ENCODE results near the gene SPHK1. TPM values are rescaled to one million over a fixed set of nuclear protein-coding genes. Genes with fewer than 3 reads are reported as not detected.

The SPHK1 gene
- total RNA-seq, 4 donors from 2014 or later, result 17.0 to 37.0 (median 22.8) TPM

DNA sequence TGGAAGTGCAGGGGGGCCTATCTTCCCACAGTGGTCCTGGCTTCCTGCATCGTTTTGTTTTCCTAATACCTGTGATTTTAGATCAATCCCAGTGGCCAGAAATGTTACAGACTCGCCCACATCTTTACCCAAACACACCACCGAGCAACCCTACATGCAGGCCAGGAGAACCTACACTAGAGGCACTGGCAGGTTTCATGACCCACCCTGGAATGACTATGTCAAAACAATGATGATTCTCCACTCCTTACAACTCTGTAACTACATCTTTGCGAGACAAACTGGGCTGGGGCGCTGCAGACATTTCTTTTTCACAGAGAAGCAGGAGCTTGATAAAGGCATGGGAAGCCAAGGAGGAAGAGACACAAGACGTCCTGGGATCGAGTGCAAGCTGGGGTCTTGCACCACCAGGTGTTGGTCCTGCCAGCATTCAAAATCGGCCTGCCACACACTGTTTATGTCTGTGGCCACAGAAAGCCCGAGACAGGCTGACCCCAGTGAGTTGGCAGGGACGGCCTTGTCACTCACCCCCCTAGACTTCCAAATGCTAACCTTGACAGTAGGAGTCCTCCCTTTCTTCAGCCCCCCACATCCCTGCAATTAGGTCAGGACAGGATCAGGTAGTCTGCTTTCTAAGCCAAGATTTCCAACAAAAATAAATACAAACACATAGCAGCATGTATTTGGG, 36.1 kb downstream of the SPHK1 start:
- no peaks in the 10 kb centered on the region for H3K27me3 ChIP-seq
- intact Hi-C loops (cut with DNase I), result no loop called here
- TF ChIP-seq POLR2A (IDR thresholded peaks at IDR 0.05), result no peak
- TF ChIP-seq, protein P1, sequence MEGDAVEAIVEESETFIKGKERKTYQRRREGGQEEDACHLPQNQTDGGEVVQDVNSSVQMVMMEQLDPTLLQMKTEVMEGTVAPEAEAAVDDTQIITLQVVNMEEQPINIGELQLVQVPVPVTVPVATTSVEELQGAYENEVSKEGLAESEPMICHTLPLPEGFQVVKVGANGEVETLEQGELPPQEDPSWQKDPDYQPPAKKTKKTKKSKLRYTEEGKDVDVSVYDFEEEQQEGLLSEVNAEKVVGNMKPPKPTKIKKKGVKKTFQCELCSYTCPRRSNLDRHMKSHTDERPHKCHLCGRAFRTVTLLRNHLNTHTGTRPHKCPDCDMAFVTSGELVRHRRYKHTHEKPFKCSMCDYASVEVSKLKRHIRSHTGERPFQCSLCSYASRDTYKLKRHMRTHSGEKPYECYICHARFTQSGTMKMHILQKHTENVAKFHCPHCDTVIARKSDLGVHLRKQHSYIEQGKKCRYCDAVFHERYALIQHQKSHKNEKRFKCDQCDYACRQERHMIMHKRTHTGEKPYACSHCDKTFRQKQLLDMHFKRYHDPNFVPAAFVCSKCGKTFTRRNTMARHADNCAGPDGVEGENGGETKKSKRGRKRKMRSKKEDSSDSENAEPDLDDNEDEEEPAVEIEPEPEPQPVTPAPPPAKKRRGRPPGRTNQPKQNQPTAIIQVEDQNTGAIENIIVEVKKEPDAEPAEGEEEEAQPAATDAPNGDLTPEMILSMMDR (IDR thresholded peaks at IDR 0.05), result no peak
- WGBS, 2 donors, result 63 to 81% methylated on average over 7 to 10 of the region's 10 CpGs
- no peak for DNase-seq
- H3K9me3 ChIP-seq, result no peaks in the 10 kb centered on the region
- no peak overlapping the region for H3K27ac ChIP-seq
- no peak overlapping the region for H3K4me3 ChIP-seq
- H3K4me1 ChIP-seq, result peaks cover 0 to 21% (median 0%) of the 10 kb centered on the region in 3 donors
- peaks cover 0 to 20% (median 0%) of the 10 kb centered on the region in 3 donors for H3K36me3 ChIP-seq

DNA sequence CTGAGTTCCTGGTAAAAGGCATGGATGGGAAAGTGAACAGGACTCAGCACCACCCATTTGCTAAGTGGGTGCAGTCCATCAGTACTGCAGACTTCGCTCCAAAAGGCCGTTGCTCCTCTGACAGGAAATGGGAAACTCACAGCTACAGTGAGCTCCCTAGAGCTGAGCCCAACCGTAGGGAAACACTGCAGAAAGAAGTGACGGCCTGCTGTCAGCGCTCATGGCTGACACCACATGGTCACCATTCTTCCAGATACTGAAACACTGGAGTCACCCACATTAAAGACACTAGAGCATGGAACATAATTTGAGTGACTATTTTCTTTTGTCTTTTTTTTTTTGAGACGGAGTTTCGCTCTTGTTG, 36.6 kb downstream of the SPHK1 start:
- 59 to 67% methylated on average over 6 to 7 of the region's 7 CpGs for WGBS, 2 donors
- Histone ChIP-seq H3K4me3 (no peak overlapping the region), H3K27ac (no peak overlapping the region), H3K27me3 (no peaks in the 10 kb centered on the region), H3K9me3 (no peaks in the 10 kb centered on the region), H3K36me3 (peaks cover 0 to 20% (median 0%) of the 10 kb centered on the region in 3 donors), H3K4me1 (peaks cover 0 to 21% (median 0%) of the 10 kb centered on the region in 3 donors)
- TF ChIP-seq POLR2A (IDR thresholded peaks at IDR 0.05), result no peak
- TF ChIP-seq, protein P1 (IDR thresholded peaks at IDR 0.05), result no peak
- DNase-seq, result no peak
- intact Hi-C loops (cut with DNase I), result no loop called here

DNA sequence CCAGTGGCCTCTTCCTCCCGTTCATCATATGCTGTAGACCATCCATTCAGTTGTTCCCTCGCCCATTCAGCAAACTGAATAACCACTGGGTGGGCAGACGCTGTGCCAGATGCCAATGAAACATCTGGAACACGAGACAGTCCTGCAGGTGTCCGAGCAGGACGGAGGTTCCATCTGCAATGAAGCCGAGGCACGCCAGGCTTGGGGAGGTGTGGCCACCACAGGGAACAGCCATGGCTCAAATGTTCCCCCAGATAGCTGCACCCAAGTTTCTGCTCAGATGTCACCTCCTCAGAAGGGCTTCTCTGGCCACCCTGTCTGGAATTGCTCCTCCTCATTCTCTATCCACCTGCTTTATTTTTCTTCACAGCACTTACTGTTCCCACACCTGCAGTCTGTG, 38.0 kb downstream of the SPHK1 start:
- no peak for DNase-seq
- no peak overlapping the region for H3K4me3 ChIP-seq
- peaks cover 0 to 28% (median under 1%) of the 10 kb centered on the region in 3 donors for H3K4me1 ChIP-seq
- peaks cover 0 to 19% (median 0%) of the 10 kb centered on the region in 3 donors for H3K36me3 ChIP-seq
- WGBS, 2 donors, result 89 to 91% methylated on average over 1 to 4 of the region's 8 CpGs
- no peaks in the 10 kb centered on the region for H3K27me3 ChIP-seq
- no peaks in the 10 kb centered on the region for H3K9me3 ChIP-seq
- intact Hi-C loops (cut with DNase I), result no loop called here
- TF ChIP-seq, protein P1 (IDR thresholded peaks at IDR 0.05), result no peak
- TF ChIP-seq POLR2A (IDR thresholded peaks at IDR 0.05), result no peak
- no peak overlapping the region for H3K27ac ChIP-seq

DNA sequence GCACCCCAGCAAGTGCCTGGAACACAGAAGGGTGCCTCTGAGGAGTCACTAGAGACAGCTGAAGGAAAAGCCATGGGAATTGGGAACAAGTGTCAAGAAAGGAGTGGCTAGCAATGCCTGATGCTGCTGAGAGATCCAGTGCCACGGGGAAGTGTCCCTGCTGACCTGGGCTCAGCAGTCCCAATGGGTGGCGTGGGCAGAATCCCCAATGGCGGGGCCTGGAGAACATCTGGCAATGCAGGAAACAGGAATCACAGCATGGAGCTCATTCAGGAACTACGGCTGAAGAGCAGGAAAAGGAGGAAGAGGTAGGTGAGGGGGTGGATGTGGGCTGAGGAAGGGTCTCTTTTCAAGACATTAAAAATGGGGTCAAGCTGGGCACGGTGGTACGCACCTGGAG, 38.5 kb downstream of the SPHK1 start:
- no peak for DNase-seq
- H3K4me1 ChIP-seq, result peaks cover 2 to 32% (median 5%) of the 10 kb centered on the region in 3 donors
- H3K27me3 ChIP-seq, result no peaks in the 10 kb centered on the region
- H3K36me3 ChIP-seq, result peaks cover 0 to 15% (median 0%) of the 10 kb centered on the region in 3 donors
- TF ChIP-seq POLR2A (IDR thresholded peaks at IDR 0.05), result no peak
- TF ChIP-seq, protein P1 (IDR thresholded peaks at IDR 0.05), result no peak
- 85 to 92% methylated on average over 6 of the region's 6 CpGs for WGBS, 2 donors
- intact Hi-C loops (cut with DNase I), result no loop called here
- no peaks in the 10 kb centered on the region for H3K9me3 ChIP-seq
- H3K27ac ChIP-seq, result no peak overlapping the region
- no peak overlapping the region for H3K4me3 ChIP-seq

DNA sequence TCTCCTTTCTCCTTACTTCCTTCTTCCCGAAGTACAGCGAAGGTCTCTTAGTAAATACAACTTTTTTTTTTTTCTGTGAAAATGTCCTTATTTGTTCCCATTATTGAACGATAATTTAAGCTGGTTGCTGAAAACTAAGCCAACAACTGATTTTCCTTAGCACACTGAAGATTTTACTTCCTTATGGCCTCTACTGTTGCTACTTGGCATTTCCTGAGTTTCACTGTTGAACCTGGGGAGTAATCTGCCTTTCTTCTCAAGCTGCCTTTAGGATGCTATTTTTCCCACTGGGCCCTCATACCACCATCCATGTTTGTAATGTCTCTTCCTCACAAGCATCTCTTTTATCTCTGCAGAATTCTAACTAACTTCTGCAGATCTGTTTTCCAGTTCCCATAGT, 42.4 kb downstream of the SPHK1 start:
- Histone ChIP-seq H3K27ac (no peak overlapping the region), H3K9me3 (no peaks in the 10 kb centered on the region), H3K36me3 (peaks cover 0 to 7% (median 0%) of the 10 kb centered on the region in 3 donors), H3K27me3 (no peaks in the 10 kb centered on the region), H3K4me1 (peaks cover 7 to 27% (median 7%) of the 10 kb centered on the region in 3 donors), H3K4me3 (no peak overlapping the region)
- DNase-seq, result no peak
- no peak for TF ChIP-seq POLR2A (IDR thresholded peaks at IDR 0.05)
- TF ChIP-seq, protein P1 (IDR thresholded peaks at IDR 0.05), result no peak
- intact Hi-C loops (cut with DNase I), result no loop called here
- 82 to 91% methylated on average over 3 of the region's 3 CpGs for WGBS, 2 donors

Data from esophagus squamous epithelium (tissue), 5 donors.